Skeletal muscle tissue (tissue), 4 donors: ENCODE results near the gene PLAGL1. TPM values are rescaled to one million over a fixed set of nuclear protein-coding genes. Genes with fewer than 3 reads are reported as not detected.

ENCODE experiments used
- H3K27ac ChIP-seq: one replicate; pipeline ENCODE4 v1.7.0; 2013; ENCODE audit warnings: mild to moderate bottlenecking, low read depth, low read length, inconsistent platforms
- H3K27me3 ChIP-seq, 3 donors: one replicate each; pipeline ENCODE4 v1.7.0; 2013; ENCODE audit warnings: low read length in 3 of 3; ENCODE audit not compliant: control insufficient read depth in 3 of 3, insufficient read depth in 3 of 3
- H3K36me3 ChIP-seq, 3 donors: one replicate each; pipeline ENCODE4 v1.7.0; 2013; ENCODE audit warnings: low read length in 3 of 3; ENCODE audit not compliant: control insufficient read depth in 3 of 3, insufficient read depth in 3 of 3
- H3K4me1 ChIP-seq, 3 donors: one replicate each; pipeline ENCODE4 v1.7.0; 2013; ENCODE audit warnings: low read length in 3 of 3, mild to moderate bottlenecking in 3 of 3; ENCODE audit not compliant: control insufficient read depth in 3 of 3, insufficient read depth in 3 of 3
- H3K4me3 ChIP-seq, 3 donors: one replicate each; pipeline ENCODE4 v1.7.0; 2013; ENCODE audit warnings: low read length in 3 of 3
- H3K9ac ChIP-seq, 3 donors: one replicate each; pipeline ENCODE4 v1.7.0; 2013; ENCODE audit warnings: low read length in 3 of 3, mild to moderate bottlenecking in 3 of 3, moderate library complexity in 2 of 3, low read depth in 1 of 3
- H3K9me3 ChIP-seq, 3 donors: one replicate each; pipeline ENCODE4 v1.7.0; 2013; ENCODE audit warnings: low read length in 3 of 3; ENCODE audit not compliant: control insufficient read depth in 3 of 3
- total RNA-seq: library from RNA; depleted of rRNA; stranded (reverse); fragments of >200 nt; gene quantifications from one replicate; pipeline ENCODE4 v1.2.3, GENCODE V29; 2014
- donor health status: Osteomylitis.

The PLAGL1 gene
- total RNA-seq, 1 donor from 2014 or later = 58.5 TPM

DNA sequence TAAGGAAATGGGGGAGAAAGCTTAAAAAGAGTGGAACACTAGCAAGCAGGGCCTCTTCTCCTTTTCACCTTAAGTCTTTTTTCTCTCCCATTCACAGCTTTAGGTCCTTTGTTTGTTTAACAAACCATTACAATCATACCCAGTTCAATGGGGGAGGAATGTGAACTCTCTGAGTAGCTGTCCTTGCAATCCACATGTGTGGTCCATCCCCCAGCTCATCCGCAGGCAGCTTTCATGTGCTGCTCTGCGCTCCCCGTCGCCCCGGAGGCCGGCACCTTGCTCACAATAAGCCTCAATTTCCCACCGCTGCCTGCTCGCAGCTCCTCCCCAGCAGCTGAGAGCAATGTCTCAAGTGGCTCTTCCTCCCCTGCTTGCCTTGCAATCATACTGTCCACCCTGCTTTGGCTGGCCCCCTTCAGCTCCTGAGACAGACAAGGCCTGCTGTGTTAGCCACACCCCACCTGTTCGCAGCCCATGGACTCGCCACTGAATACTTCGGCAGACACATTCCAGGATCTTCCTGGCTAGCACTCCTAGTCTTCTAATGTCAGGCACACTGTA is 49.1 kb downstream of the PLAGL1 start:
- no peak overlapping the region for H3K27ac ChIP-seq
- no peaks in the 10 kb centered on the region for H3K36me3 ChIP-seq
- H3K4me3 ChIP-seq = no peak overlapping the region
- H3K27me3 ChIP-seq = no peaks in the 10 kb centered on the region
- peaks cover 4 to 6% (median 6%) of the 10 kb centered on the region in 3 donors for H3K4me1 ChIP-seq
- H3K9me3 ChIP-seq = no peaks in the 10 kb centered on the region
- H3K9ac ChIP-seq = no peak overlapping the region

DNA sequence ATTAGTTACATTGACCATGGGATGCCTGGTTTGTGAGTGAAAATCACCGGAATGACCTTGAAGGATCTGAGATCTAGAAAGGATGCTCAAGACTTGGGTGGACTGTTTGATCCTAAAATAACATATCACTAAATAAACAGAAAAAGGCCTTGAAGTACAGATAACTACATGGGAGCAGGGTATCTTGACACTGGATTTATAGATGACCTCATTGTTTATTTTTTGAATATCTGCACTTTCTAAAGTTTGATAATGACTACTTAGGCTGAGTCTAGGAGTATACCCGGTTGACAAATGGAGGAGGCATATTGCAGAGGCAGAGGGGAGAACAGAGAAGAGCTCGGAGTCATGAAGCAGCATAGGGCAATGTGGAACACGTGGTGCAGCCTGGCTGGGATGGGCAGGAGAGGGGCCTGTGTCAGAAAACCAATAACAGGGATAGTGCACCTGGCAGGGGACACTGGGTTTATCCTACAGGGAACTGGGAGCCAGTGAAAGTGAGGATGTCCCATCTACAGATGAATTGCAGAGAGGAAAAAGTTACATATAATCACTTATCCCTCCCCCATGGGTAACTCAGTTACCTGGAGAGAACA is 50.3 kb downstream of the PLAGL1 start:
- Histone ChIP-seq H3K4me1 (peaks cover 0 to 4% (median 2%) of the 10 kb centered on the region in 3 donors), H3K9ac (no peak overlapping the region), H3K9me3 (no peaks in the 10 kb centered on the region), H3K27me3 (no peaks in the 10 kb centered on the region), H3K36me3 (no peaks in the 10 kb centered on the region), H3K4me3 (no peak overlapping the region), H3K27ac (no peak overlapping the region)

GRCh38 chr6:143955971-143956370 is 52.1 kb downstream of the PLAGL1 start:
- Histone ChIP-seq H3K4me3 (no peak overlapping the region), H3K27ac (no peak overlapping the region), H3K9ac (no peak overlapping the region), H3K27me3 (no peaks in the 10 kb centered on the region), H3K9me3 (no peaks in the 10 kb centered on the region), H3K4me1 (peaks cover 0 to 4% (median 2%) of the 10 kb centered on the region in 3 donors), H3K36me3 (no peaks in the 10 kb centered on the region)

DNA sequence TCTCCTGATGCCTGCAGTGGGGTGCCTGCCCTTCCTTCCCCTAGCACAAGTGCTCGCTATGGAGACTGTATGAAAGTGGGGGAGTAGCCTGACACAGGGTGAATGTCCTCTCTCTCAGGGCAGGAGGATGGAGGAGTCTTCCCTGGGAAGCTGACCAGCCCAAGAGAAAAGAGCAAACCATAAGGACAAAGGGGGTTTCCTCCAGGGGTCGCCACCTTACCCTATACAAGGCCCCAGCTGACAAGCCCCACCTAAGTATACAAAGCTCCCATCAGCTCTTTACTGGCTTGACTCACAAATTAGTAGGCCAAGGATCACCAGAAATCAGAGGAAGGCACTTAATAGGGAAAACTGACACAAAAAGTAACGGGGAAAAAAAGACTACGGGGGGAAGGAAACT is 54.1 kb downstream of the PLAGL1 start:
- Histone ChIP-seq H3K27me3 (no peaks in the 10 kb centered on the region), H3K9ac (no peak overlapping the region), H3K4me1 (peaks cover 0 to 2% (median under 1%) of the 10 kb centered on the region in 3 donors), H3K27ac (no peak overlapping the region), H3K9me3 (no peaks in the 10 kb centered on the region), H3K4me3 (no peak overlapping the region), H3K36me3 (peaks cover 0 to 2% (median 0%) of the 10 kb centered on the region in 3 donors)

DNA sequence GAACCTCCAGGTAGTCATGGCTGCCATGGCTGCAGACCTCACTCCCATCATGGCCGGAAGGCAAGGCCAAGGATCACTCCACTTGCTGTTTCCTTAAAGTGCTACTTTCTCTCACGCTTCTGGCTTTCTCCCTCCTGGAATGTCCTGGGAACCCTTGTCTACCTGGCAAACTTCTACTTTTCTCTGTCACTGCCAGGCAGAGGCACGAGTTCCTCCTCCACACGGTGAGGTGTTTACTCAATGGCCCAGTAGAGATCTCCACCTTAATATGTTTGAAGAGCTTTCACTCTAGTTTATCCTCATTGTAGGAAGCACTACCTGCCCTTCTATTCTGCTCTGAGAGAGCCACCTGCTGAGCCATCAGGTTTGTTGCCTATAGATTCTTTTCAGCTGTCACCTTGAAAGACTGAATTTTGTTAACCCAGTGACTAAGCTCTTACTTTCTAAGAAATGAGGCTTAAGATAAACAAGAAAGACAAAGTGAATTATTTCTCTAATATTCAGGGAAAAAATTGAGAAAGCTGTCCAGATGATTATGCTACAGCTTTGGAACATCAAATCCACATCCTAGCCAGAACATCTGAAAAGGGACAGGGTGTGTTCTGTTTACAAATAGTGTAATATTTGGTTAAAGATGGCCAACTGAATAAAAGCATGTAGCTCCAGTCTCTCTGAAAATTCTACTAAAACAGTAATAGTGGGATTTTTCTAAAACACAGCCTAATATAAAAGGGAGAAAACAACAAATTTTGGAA is 54.9 kb downstream of the PLAGL1 start:
- no peaks in the 10 kb centered on the region for H3K9me3 ChIP-seq
- peaks cover 0 to 2% (median 0%) of the 10 kb centered on the region in 3 donors for H3K36me3 ChIP-seq
- H3K27ac ChIP-seq = no peak overlapping the region

DNA sequence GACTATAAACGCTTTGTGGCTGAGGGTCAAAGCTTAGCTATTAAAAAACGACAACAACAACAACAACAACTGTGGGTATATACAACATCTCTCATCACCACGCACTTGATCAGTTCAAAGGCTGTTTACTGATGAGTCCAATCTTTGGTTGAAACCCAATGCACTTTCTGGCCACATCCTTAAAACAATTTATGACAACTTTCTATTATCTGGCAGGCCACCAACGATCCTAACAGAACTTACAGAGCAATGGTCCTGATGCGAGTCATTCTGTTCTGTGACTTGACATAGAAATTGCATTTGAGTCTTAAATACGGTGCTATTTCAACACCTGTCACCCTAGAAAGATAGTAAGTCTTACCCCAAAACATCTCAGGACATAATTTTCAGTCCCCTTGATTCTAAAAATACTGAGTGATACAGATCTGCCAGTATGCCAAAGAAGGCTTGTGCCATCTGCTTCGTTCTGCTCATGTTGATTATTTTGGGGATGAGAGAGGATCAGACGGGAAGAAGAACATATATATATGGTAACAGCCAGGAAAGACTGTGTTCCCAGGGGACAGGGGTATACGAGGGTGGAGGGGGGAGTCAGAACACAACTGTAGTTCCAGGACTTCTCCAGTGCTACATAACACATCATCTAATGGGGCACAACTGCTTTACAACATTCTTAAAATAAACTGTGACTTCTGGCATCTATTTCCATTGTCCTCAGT is 55.8 kb downstream of the PLAGL1 start:
- no peaks in the 10 kb centered on the region for H3K9me3 ChIP-seq
- H3K27ac ChIP-seq = no peak overlapping the region
- no peak overlapping the region for H3K9ac ChIP-seq
- H3K4me1 ChIP-seq = no peaks in the 10 kb centered on the region
- no peaks in the 10 kb centered on the region for H3K27me3 ChIP-seq
- H3K36me3 ChIP-seq = peaks cover 0 to 11% (median 4%) of the 10 kb centered on the region in 3 donors
- no peak overlapping the region for H3K4me3 ChIP-seq

More for the DNA sequence above, 54.9 kb downstream of the PLAGL1 start:
- Histone ChIP-seq H3K4me1 (no peaks in the 10 kb centered on the region), H3K4me3 (no peak overlapping the region), H3K27me3 (no peaks in the 10 kb centered on the region), H3K9ac (no peak overlapping the region)

GRCh38 chr6:143950875-143951274 is 57.2 kb downstream of the PLAGL1 start:
- no peaks in the 10 kb centered on the region for H3K27me3 ChIP-seq
- peaks cover 0 to 4% (median 0%) of the 10 kb centered on the region in 3 donors for H3K9me3 ChIP-seq
- no peak overlapping the region for H3K27ac ChIP-seq
- H3K4me3 ChIP-seq = no peak overlapping the region
- no peak overlapping the region for H3K9ac ChIP-seq
- H3K4me1 ChIP-seq = no peaks in the 10 kb centered on the region
- H3K36me3 ChIP-seq = peaks cover 0 to 14% (median 4%) of the 10 kb centered on the region in 3 donors

- no peak overlapping the region for H3K27ac ChIP-seq
- H3K9ac ChIP-seq = no peak overlapping the region
- no peaks in the 10 kb centered on the region for H3K4me1 ChIP-seq
- H3K4me3 ChIP-seq = no peak overlapping the region
- no peaks in the 10 kb centered on the region for H3K27me3 ChIP-seq
- H3K9me3 ChIP-seq = peaks cover 0 to 4% (median 0%) of the 10 kb centered on the region in 3 donors
- H3K36me3 ChIP-seq = peaks cover 0 to 14% (median 4%) of the 10 kb centered on the region in 3 donors
These were observed 58.1 kb downstream of the PLAGL1 start for GRCh38 chr6:143949962-143950361.

GRCh38 chr6:143949535-143949934 is 58.5 kb downstream of the PLAGL1 start:
- no peak overlapping the region for H3K27ac ChIP-seq
- H3K9me3 ChIP-seq = peaks cover 0 to 4% (median 0%) of the 10 kb centered on the region in 3 donors
- H3K9ac ChIP-seq = no peak overlapping the region
- no peaks in the 10 kb centered on the region for H3K27me3 ChIP-seq
- no peaks in the 10 kb centered on the region for H3K4me1 ChIP-seq
- peaks cover 0 to 14% (median 4%) of the 10 kb centered on the region in 3 donors for H3K36me3 ChIP-seq
- no peak overlapping the region for H3K4me3 ChIP-seq
